Measurements from ENCODE around the gene LZTR1.

The LZTR1 gene

DNA sequence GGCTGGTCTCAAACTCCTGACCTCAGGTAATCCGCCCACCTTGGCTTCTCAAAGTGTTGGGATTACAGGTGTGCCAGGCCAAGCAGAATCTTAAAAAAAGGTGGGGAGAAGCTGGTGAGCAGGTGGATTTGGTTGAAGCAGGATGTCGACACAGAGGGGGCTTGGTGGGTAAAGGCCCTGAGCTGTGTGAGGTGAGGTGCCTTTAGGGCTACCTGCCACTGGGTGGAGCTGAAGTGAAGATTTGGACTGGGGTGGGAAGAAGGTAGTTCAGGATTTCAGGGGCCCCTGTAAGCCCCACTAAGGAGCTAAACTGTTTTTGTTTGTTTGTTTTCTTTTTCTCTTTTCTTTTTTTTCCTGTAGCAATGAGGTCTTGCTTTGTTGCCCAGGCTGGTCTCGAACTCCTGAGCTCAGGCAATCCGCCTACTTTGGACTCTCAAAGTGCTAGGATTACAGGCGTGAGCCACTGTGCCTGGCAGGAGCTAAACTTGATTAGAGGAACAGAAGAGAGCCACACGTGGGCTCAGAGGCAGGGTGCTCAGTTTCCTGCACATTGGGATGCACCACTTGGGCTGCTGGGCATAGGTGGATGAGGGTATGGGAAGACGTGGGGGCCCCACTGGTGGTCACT is 38.8 kb downstream of the LZTR1 start:
- TF ChIP-seq, protein P1, sequence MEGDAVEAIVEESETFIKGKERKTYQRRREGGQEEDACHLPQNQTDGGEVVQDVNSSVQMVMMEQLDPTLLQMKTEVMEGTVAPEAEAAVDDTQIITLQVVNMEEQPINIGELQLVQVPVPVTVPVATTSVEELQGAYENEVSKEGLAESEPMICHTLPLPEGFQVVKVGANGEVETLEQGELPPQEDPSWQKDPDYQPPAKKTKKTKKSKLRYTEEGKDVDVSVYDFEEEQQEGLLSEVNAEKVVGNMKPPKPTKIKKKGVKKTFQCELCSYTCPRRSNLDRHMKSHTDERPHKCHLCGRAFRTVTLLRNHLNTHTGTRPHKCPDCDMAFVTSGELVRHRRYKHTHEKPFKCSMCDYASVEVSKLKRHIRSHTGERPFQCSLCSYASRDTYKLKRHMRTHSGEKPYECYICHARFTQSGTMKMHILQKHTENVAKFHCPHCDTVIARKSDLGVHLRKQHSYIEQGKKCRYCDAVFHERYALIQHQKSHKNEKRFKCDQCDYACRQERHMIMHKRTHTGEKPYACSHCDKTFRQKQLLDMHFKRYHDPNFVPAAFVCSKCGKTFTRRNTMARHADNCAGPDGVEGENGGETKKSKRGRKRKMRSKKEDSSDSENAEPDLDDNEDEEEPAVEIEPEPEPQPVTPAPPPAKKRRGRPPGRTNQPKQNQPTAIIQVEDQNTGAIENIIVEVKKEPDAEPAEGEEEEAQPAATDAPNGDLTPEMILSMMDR (IDR thresholded peaks at IDR 0.05; ENCODE audit: borderline replicate concordance, extremely low read depth, low read length, poor library complexity, severe bottlenecking), result peak; percentile 69
- TF ChIP-seq EZH2 (IDR thresholded peaks at IDR 0.05; ENCODE audit: borderline replicate concordance, low read depth, low read length, severe bottlenecking), result no peak
- H3K4me1 ChIP-seq (ENCODE audit: insufficient read depth, low read length), result peaks cover 10% of the 10 kb centered on the region
- no peaks in the 10 kb centered on the region for H3K9me3 ChIP-seq (ENCODE audit: insufficient read depth, low read length, severe bottlenecking)
- H3K27ac ChIP-seq (ENCODE audit: low read length), result no peak overlapping the region
- ATAC-seq (ENCODE audit: insufficient read depth, low read depth), result peak; percentile 73; the same call in 2 of the 3 replicates
- no peak overlapping the region for H3K9ac ChIP-seq (ENCODE audit: low read depth, low read length)
- H4K20me1 ChIP-seq (ENCODE audit: insufficient read depth, low read length), result peaks cover 4% of the 10 kb centered on the region; the same call in 1 of the 2 replicates
- H3K36me3 ChIP-seq (ENCODE audit: insufficient read depth, low read length), result no peaks in the 10 kb centered on the region
- H3K27me3 ChIP-seq (ENCODE audit: insufficient read depth, low read length, poor library complexity), result no peaks in the 10 kb centered on the region
- H3K4me2 ChIP-seq (ENCODE audit: insufficient read depth, low read length), result no peak overlapping the region
- no peak overlapping the region for H3K4me3 ChIP-seq (ENCODE audit: low read depth in 1 of 2, low read length in 2 of 2)
- no peak overlapping the region for H2AFZ ChIP-seq (ENCODE audit: low read depth, low read length)
- peak; percentile 42 for DNase-seq
- H3K79me2 ChIP-seq (ENCODE audit: insufficient read depth, low read length), result no peaks in the 10 kb centered on the region

DNA sequence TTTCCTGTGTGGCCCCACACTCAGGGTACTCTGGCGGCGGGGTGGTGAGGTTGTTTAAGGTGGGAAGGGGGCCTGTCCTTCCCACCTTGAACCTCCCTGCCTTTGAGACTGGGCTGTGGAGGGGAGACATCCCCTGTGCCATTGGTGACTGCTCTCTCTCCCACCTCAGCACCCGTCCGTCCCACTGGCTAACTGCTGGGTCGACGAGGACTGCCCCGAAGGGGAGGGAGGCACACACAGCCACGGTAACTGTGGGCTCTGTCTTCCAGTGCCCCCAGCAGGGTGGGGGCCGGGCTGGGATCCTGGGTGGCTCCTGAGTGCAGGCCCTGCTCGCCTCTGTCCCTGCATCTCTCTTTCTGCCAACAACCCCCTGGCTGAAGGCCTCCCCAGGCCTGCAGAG is 40.4 kb downstream of the LZTR1 start:
- peaks cover 10% of the 10 kb centered on the region for H3K4me1 ChIP-seq (ENCODE audit: insufficient read depth, low read length)
- no peak overlapping the region for H3K4me2 ChIP-seq (ENCODE audit: insufficient read depth, low read length)
- H2AFZ ChIP-seq (ENCODE audit: low read depth, low read length), result no peak overlapping the region
- no peak overlapping the region for H3K27ac ChIP-seq (ENCODE audit: low read length)
- no peaks in the 10 kb centered on the region for H3K9me3 ChIP-seq (ENCODE audit: insufficient read depth, low read length, severe bottlenecking)
- TF ChIP-seq EZH2 (IDR thresholded peaks at IDR 0.05; ENCODE audit: borderline replicate concordance, low read depth, low read length, severe bottlenecking), result no peak
- TF ChIP-seq, protein P1 (IDR thresholded peaks at IDR 0.05; ENCODE audit: borderline replicate concordance, extremely low read depth, low read length, poor library complexity, severe bottlenecking), result no peak
- no peak overlapping the region for H3K4me3 ChIP-seq (ENCODE audit: low read depth in 1 of 2, low read length in 2 of 2)
- H3K9ac ChIP-seq (ENCODE audit: low read depth, low read length), result no peak overlapping the region
- DNase-seq (no peak), ATAC-seq (ENCODE audit: insufficient read depth, low read depth) (no peak)
- no peaks in the 10 kb centered on the region for H3K79me2 ChIP-seq (ENCODE audit: insufficient read depth, low read length)
- H4K20me1 ChIP-seq (ENCODE audit: insufficient read depth, low read length), result no peaks in the 10 kb centered on the region
- H3K36me3 ChIP-seq (ENCODE audit: insufficient read depth, low read length), result no peaks in the 10 kb centered on the region
- no peaks in the 10 kb centered on the region for H3K27me3 ChIP-seq (ENCODE audit: insufficient read depth, low read length, poor library complexity)

DNA sequence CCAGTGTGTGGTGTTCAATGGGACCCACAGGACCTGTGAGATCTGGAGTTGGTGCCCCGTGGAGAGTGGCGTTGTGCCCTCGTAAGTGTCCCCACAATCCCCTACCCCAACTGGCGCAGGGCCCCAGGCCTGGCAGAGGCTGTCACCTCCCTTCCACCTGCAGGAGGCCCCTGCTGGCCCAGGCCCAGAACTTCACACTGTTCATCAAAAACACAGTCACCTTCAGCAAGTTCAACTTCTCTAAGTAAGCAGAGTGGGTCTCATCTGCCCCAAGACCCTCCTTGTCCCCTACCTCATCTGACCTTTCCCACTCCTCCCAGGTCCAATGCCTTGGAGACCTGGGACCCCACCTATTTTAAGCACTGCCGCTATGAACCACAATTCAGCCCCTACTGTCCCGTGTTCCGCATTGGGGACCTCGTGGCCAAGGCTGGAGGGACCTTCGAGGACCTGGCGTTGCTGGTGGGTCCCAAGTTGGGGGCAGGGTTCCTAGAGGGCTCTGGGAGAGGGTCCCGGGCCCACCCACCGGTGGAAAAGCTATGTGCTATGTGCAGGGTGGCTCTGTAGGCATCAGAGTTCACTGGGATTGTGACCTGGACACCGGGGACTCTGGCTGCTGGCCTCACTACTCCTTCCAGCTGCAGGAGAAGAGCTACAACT is 41.0 kb downstream of the LZTR1 start:
- no peak overlapping the region for H3K9ac ChIP-seq (ENCODE audit: low read depth, low read length)
- no peak for TF ChIP-seq EZH2 (IDR thresholded peaks at IDR 0.05; ENCODE audit: borderline replicate concordance, low read depth, low read length, severe bottlenecking)
- TF ChIP-seq, protein P1 (IDR thresholded peaks at IDR 0.05; ENCODE audit: borderline replicate concordance, extremely low read depth, low read length, poor library complexity, severe bottlenecking), result peak; percentile 21
- H3K36me3 ChIP-seq (ENCODE audit: insufficient read depth, low read length), result no peaks in the 10 kb centered on the region
- ATAC-seq (ENCODE audit: insufficient read depth, low read depth) (no peak), DNase-seq (no peak)
- H2AFZ ChIP-seq (ENCODE audit: low read depth, low read length), result no peak overlapping the region
- peaks cover 10% of the 10 kb centered on the region for H3K4me1 ChIP-seq (ENCODE audit: insufficient read depth, low read length)
- no peaks in the 10 kb centered on the region for H3K79me2 ChIP-seq (ENCODE audit: insufficient read depth, low read length)
- no peaks in the 10 kb centered on the region for H3K27me3 ChIP-seq (ENCODE audit: insufficient read depth, low read length, poor library complexity)
- no peaks in the 10 kb centered on the region for H3K9me3 ChIP-seq (ENCODE audit: insufficient read depth, low read length, severe bottlenecking)
- H3K4me2 ChIP-seq (ENCODE audit: insufficient read depth, low read length), result no peak overlapping the region
- H4K20me1 ChIP-seq (ENCODE audit: insufficient read depth, low read length), result no peaks in the 10 kb centered on the region
- no peak overlapping the region for H3K27ac ChIP-seq (ENCODE audit: low read length)
- H3K4me3 ChIP-seq (ENCODE audit: low read depth in 1 of 2, low read length in 2 of 2), result no peak overlapping the region

All from DND-41 (cell line).